H1 (cell line): Measurements from ENCODE around the gene CTSA.

ENCODE experiments used
- EZH2 ChIP-seq: fragments of 200-600 bp; sonication (generic); IDR thresholded peaks from 2 replicates; pipeline ENCODE4 v1.7.1; 2012; ENCODE audit warnings: low read depth, mild to moderate bottlenecking, moderate library complexity, low read length, inconsistent platforms; ENCODE audit not compliant: severe bottlenecking
- HDAC6 ChIP-seq: IDR thresholded peaks from one replicate; pipeline ENCODE4 v1.7.1; 2012; ENCODE audit warnings: low read depth, mild to moderate bottlenecking, inconsistent platforms, low read length, moderate library complexity

DNA sequence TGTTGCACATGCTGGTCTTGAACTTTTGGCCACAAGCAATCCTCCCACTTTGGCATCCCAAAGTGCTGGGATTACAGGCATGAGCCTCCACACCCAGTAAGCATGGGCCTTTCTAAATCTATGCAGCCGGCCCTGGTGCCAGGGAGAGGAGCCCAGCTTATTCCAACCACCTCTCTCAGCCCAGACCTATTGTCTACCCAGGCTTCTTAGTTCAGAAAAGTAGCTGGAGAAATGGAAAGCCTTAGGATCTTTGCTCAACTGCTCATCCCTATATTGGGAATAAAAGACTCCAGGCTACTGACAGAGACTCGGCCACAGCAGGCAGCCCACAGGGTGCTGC, 35.6 kb downstream of the CTSA start:
- no peak for TF ChIP-seq HDAC6
- no peak for TF ChIP-seq EZH2
